Subcutaneous adipose tissue (tissue), 4 donors: ENCODE measurements around the gene VSX2. TPM values are rescaled to one million over a fixed set of nuclear protein-coding genes. Genes with fewer than 3 reads are reported as not detected.

ENCODE experiments used
- CTCF ChIP-seq: fragments of 450-650 bp; IDR thresholded peaks from one replicate; pipeline ENCODE4 v1.5.1; 2016; ENCODE audit warnings: low read depth, mild to moderate bottlenecking, control low read depth, antibody characterized with exemption, moderate library complexity
- total RNA-seq, 4 donors: library from RNA; depleted of rRNA; stranded (reverse); fragments of >200 nt; gene quantifications; one replicate each; pipeline ENCODE4 v1.1.0, GENCODE V29; 2016

The VSX2 gene
- total RNA-seq, 4 donors from 2014 or later, result not detected

DNA sequence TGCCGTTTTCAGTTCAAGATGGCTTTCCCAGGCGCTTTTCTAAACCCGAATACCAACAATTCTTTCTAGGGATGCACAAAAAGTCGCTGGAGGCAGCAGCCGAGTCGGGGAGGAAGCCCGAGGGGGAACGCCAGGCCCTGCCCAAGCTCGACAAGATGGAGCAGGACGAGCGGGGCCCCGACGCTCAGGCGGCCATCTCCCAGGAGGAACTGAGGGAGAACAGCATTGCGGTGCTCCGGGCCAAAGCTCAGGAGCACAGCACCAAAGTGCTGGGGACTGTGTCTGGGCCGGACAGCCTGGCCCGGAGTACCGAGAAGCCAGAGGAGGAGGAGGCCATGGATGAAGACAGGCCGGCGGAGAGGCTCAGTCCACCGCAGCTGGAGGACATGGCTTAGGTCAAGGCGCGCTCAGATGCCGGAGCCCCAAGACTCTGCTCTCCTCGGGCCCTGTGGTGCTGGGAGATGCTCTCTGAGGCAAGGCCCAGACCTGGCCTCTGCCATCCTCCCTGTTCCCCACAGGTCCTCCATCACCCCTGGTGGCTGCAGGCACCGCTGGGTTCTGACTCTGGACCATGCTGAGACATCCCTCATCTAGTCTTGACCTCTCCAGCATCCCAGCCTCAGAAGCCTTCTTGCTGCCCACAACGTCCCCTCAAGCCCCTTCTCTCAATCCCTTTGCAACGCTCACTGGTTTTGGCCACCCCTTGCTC, 21.4 kb downstream of the VSX2 start:
- no peak for TF ChIP-seq CTCF

DNA sequence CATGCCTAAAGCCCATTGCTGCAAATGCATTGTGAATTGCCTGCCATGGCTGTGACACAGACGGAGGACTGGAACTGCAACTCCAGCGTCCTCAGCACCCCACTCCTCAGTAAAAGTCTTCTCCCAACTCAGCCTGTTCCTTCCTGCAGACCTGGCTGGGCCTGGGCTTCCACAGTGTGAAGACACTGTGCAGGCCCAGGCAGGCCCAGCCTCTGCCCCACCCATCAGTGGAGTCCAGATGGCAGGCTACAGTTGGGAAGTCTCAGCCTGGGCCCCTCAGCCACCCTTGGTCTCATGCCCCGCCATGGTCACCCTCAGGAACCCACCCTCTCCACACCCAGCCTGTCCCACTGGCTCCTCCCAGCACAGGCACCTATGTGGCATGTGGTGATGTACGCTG, 22.0 kb downstream of the VSX2 start:
- no peak for TF ChIP-seq CTCF

DNA sequence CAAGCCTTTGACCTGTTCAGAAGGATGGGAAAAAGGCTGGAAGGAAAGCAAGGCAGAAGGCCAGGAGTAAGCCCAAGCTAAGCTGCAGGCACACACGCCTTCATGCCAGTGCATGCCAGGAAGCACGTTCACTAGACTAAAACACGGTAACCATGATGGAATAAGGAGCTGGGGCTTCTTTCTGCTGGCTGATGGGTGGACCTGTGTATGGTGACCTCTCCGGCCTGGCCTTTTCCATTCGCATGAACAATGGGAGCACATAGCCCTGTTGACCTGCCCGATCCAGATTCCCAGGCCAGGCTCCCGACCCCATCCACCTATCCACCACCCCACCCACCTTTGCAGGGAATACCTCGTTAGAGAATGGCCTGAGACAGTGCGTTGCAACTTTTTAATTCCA, 22.8 kb downstream of the VSX2 start:
- no peak for TF ChIP-seq CTCF

GRCh38 chr14:74263181-74263580, 23.9 kb downstream of the VSX2 start:
- no peak for TF ChIP-seq CTCF

GRCh38 chr14:74263921-74264320, 24.7 kb downstream of the VSX2 start:
- TF ChIP-seq CTCF, result no peak

DNA sequence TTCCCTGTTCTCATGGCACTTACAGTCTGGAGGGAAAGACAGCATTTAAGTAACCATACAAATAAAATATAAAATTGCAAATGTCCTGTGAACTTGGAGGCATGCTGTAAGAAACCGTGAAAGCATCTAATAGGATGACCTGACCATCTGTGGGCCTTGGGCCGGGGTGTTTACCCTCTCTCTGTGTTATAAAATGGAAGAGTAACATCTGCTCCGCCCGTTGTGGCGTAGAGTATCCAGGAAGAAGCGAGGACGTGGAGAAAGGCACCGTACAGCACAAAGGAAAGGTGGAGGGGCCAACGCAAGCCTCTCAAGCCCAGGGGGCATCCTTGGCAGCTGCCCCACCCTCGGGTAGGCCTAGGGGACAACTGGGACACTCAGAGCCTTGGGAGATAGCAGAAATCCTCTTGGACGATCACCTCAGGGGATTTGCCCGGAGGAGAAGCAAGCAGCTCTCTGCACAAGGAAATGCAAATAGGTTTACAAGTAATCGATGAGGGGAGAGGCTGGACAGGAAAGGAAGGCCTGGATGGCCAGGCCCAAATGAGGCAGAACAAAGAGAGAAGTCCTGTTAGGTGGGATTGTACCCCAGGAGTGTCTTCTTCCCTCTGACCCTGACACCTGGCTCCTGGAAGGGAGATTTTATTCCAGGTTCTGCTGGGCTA, 26.2 kb downstream of the VSX2 start:
- TF ChIP-seq CTCF, result no peak

DNA sequence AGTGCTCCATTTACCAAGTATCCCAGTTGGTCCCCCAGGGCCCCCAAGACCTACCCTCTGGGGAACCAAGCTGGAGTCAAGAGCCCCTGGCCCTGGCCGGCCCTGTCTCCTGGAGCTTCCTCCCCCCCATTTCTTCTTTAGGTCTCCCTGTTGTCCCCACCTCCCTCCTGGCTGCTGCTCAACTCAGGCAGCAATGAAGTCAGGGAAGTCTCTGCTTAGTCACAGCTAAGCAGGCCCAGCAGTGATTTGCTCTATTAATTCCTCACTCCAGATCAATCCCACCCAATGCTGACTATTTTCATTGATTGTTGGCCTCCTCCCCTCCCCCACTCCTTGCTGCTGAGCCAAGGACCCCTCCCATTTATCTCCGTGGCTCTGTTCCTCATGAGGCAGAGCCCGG, 28.3 kb downstream of the VSX2 start:
- TF ChIP-seq CTCF, result no peak
